ENCODE data around the gene SLC43A2.
A peak's percentile ranks its signal among the peaks of the same experiment; 100 is the strongest.

Gene SLC43A2

GRCh38 chr17:1612400-1612799 is 16.2 kb downstream of the SLC43A2 start:
- Mint-ChIP-seq H3K27me3 (no peaks in the 10 kb centered on the region), H3K36me3 (no peaks in the 10 kb centered on the region), H3K27ac (no peak overlapping the region), H3K4me1 (peaks cover 11% of the 10 kb centered on the region), H3K9me3 (no peaks in the 10 kb centered on the region), H3K4me3 (no peak overlapping the region)

GRCh38 chr17:1611715-1612114 is 16.9 kb downstream of the SLC43A2 start:
- no peak overlapping the region for H3K4me3 Mint-ChIP-seq
- H3K36me3 Mint-ChIP-seq = no peaks in the 10 kb centered on the region
- H3K4me1 Mint-ChIP-seq = peaks cover 18% of the 10 kb centered on the region
- no peaks in the 10 kb centered on the region for H3K27me3 Mint-ChIP-seq
- no peaks in the 10 kb centered on the region for H3K9me3 Mint-ChIP-seq
- H3K27ac Mint-ChIP-seq = no peak overlapping the region

DNA sequence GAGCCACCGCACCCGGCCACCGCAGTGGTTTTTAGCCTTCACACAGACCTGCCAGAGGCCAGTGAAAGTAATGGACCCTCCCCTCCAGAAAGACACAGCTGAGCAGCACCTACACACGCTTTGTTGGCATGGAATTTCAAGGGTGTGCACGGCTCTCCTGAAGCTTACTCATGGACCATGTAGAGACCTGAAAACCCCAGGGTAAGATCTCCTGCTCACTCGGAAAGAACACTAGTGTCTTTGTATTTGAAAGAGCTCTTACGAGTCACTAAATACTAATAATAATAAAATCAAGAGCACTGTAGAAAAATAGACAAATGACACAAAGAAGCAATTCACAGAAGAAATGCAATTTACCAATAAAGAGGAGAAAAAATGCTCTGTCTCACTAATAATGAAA is 20.0 kb downstream of the SLC43A2 start:
- H3K4me3 Mint-ChIP-seq = no peak overlapping the region
- no peak overlapping the region for H3K27ac Mint-ChIP-seq
- H3K9me3 Mint-ChIP-seq = no peaks in the 10 kb centered on the region
- peaks cover 18% of the 10 kb centered on the region for H3K4me1 Mint-ChIP-seq
- H3K36me3 Mint-ChIP-seq = no peaks in the 10 kb centered on the region
- H3K27me3 Mint-ChIP-seq = no peaks in the 10 kb centered on the region

GRCh38 chr17:1607971-1608320 is 20.7 kb downstream of the SLC43A2 start:
- peak overlapping the region; percentile 59 for H3K27ac Mint-ChIP-seq
- H3K36me3 Mint-ChIP-seq = no peaks in the 10 kb centered on the region
- H3K9me3 Mint-ChIP-seq = no peaks in the 10 kb centered on the region
- no peaks in the 10 kb centered on the region for H3K27me3 Mint-ChIP-seq
- peaks cover 18% of the 10 kb centered on the region for H3K4me1 Mint-ChIP-seq
- no peak overlapping the region for H3K4me3 Mint-ChIP-seq

DNA sequence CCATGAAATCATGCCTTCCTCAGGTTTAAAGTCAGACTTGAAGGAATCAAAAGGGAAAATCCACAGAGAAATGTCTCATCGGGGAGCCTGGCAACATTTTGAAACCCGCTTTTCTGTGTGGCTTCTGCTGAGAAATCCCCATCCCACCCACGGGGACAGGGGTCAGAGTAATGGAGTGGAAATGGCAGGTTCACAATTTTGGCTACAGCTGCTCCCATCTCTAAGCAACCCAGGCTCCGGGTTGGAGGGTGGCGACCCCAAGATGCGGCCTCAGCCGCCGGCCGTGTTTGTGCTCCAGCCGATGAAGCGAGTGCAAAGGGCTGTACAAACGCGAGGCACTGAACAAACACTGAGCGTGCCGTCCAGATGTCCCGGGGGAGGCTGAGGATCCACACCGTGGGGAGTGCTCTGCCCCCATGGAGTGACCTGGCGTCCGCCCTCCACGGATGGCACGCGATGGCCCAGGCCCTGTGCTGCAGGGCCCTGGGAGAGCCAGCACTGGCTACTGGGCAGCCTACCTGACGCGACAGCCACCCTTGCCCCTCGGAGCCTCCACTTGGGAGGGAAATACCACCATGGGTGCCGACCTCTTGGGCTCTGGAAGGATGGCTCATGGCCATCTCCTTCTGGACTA is 22.2 kb downstream of the SLC43A2 start:
- H3K9me3 Mint-ChIP-seq = no peaks in the 10 kb centered on the region
- H3K27me3 Mint-ChIP-seq = no peaks in the 10 kb centered on the region
- H3K27ac Mint-ChIP-seq = no peak overlapping the region
- no peak overlapping the region for H3K4me3 Mint-ChIP-seq
- no peaks in the 10 kb centered on the region for H3K36me3 Mint-ChIP-seq
- H3K4me1 Mint-ChIP-seq = peaks cover 18% of the 10 kb centered on the region

DNA sequence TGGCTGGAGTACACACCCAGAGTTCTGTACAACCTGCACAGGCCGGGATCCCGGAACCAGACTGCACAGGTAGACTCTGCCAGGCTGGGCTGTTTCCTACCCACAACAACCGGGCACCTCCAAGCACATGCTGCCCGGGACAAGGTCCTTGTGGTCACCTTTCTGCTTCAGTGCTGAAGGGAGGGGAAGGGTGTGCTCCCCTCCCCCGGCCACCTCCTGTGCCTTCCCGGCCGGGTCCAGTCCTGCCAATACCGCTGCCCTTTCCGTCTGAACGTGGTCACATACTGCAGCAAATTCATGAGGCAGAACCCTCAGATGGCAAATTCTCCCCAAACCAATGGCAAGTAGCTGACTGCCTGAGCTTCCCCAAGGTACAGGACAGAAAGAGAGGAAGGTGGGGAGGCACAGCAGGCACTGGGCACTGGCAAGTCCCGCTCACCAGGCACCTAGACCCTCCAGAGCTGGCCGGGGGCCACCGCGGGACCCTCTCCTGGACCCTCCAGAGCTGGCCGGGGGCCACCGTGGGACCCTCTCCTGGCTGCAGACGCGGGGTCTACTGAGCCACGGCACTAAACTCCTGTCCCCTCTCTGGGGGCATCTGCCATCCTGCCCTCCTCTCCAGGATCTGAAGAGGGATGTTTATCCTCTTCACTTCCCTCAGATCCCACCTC is 22.8 kb downstream of the SLC43A2 start:
- no peak overlapping the region for H3K4me3 Mint-ChIP-seq
- H3K4me1 Mint-ChIP-seq = peaks cover 18% of the 10 kb centered on the region
- H3K36me3 Mint-ChIP-seq = peaks cover 1% of the 10 kb centered on the region
- H3K27me3 Mint-ChIP-seq = no peaks in the 10 kb centered on the region
- no peak overlapping the region for H3K27ac Mint-ChIP-seq
- no peaks in the 10 kb centered on the region for H3K9me3 Mint-ChIP-seq

GRCh38 chr17:1604831-1605528 is 23.7 kb downstream of the SLC43A2 start:
- H3K4me3 Mint-ChIP-seq = no peak overlapping the region
- no peaks in the 10 kb centered on the region for H3K27me3 Mint-ChIP-seq
- H3K9me3 Mint-ChIP-seq = no peaks in the 10 kb centered on the region
- H3K36me3 Mint-ChIP-seq = peaks cover 1% of the 10 kb centered on the region
- H3K4me1 Mint-ChIP-seq = peaks cover 18% of the 10 kb centered on the region
- no peak overlapping the region for H3K27ac Mint-ChIP-seq

- Mint-ChIP-seq H3K4me3 (no peak overlapping the region), H3K4me1 (no peaks in the 10 kb centered on the region), H3K36me3 (peaks cover 1% of the 10 kb centered on the region), H3K9me3 (no peaks in the 10 kb centered on the region), H3K27ac (no peak overlapping the region), H3K27me3 (no peaks in the 10 kb centered on the region)
These were observed 27.1 kb downstream of the SLC43A2 start for GRCh38 chr17:1601571-1601970.

- Mint-ChIP-seq H3K27me3 (no peaks in the 10 kb centered on the region), H3K4me3 (no peak overlapping the region), H3K4me1 (no peaks in the 10 kb centered on the region), H3K36me3 (peaks cover 1% of the 10 kb centered on the region), H3K9me3 (no peaks in the 10 kb centered on the region), H3K27ac (no peak overlapping the region)
These were observed 30.1 kb downstream of the SLC43A2 start for GRCh38 chr17:1598399-1599095.

DNA sequence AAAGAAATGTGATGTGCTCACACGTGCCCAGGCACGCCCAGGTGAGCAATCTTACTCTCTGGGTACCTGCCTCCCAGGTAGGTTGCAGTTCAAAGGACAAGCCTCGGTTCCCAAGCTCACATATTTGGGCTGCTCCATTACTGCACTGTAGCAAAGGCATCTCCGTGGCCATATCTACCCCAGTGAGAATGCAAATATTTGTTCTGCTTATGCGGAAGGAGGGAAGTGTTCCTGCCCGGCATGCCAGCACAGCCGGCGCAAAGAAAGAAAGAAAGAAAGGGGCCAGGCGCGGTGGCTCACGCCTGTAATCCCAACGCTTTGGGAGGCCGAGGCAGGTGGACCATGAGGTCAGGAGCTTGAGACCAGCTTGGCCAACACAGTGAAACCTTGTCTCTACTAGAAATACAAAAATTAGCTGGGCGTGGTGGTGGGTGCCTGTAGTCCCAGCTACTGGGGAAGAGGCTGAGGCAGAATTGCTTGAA is 30.7 kb downstream of the SLC43A2 start:
- Mint-ChIP-seq H3K36me3 (peaks cover 1% of the 10 kb centered on the region), H3K27me3 (no peaks in the 10 kb centered on the region), H3K27ac (no peak overlapping the region), H3K9me3 (no peaks in the 10 kb centered on the region), H3K4me3 (no peak overlapping the region), H3K4me1 (no peaks in the 10 kb centered on the region)

- H3K4me1 Mint-ChIP-seq = no peaks in the 10 kb centered on the region
- no peaks in the 10 kb centered on the region for H3K27me3 Mint-ChIP-seq
- H3K4me3 Mint-ChIP-seq = no peak overlapping the region
- no peaks in the 10 kb centered on the region for H3K9me3 Mint-ChIP-seq
- H3K27ac Mint-ChIP-seq = no peak overlapping the region
- H3K36me3 Mint-ChIP-seq = no peaks in the 10 kb centered on the region
These were observed 35.1 kb downstream of the SLC43A2 start for GRCh38 chr17:1593630-1593931.

DNA sequence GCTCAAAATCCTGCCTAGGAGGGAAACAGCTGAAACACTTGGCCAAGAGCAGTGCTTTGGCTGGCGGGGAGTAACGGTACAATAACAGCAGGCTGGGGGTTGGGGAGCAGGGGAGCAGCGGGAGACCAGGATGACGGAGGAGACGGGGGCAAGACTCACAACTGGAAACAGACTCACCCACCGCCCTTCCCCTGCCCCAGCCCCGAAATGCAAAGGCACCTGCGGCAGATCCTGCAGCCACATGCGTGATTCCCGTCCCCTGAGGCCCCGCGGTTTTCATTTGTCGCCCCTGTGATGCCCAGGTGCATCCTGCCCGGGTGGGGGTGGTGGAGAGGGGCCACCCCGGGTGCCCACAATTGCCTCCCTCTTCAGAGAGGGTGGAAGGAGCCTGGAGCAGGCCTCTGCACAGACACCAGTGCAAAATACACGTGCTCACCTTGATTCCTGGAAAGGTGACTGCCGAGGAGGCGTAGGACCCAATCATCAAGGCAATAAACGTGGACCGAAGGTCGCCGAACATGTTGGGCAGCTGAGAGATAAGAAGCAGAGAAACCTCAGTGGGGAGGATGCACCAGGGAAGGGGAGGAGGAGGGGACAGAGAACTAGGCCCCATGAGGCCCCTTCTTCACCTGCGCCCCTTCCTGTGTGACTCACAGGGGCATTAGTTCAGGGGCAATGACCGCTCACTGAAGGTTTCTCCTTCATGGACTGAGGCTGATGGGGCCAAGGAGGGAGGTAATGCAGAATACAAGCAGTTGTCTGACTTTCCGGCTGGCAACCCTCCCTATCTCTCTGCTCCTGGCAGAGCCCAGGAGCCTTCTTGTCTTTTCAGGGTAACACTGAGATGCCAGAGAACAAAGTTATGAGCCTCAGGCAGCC is 35.6 kb downstream of the SLC43A2 start:
- no peaks in the 10 kb centered on the region for H3K36me3 Mint-ChIP-seq
- H3K9me3 Mint-ChIP-seq = no peaks in the 10 kb centered on the region
- no peaks in the 10 kb centered on the region for H3K4me1 Mint-ChIP-seq
- no peak overlapping the region for H3K4me3 Mint-ChIP-seq
- no peaks in the 10 kb centered on the region for H3K27me3 Mint-ChIP-seq
- no peak overlapping the region for H3K27ac Mint-ChIP-seq

- Mint-ChIP-seq H3K27ac (no peak overlapping the region), H3K4me1 (no peaks in the 10 kb centered on the region), H3K36me3 (no peaks in the 10 kb centered on the region), H3K27me3 (no peaks in the 10 kb centered on the region), H3K9me3 (no peaks in the 10 kb centered on the region), H3K4me3 (no peak overlapping the region)
These were observed 37.1 kb downstream of the SLC43A2 start for GRCh38 chr17:1591474-1592090.

DNA sequence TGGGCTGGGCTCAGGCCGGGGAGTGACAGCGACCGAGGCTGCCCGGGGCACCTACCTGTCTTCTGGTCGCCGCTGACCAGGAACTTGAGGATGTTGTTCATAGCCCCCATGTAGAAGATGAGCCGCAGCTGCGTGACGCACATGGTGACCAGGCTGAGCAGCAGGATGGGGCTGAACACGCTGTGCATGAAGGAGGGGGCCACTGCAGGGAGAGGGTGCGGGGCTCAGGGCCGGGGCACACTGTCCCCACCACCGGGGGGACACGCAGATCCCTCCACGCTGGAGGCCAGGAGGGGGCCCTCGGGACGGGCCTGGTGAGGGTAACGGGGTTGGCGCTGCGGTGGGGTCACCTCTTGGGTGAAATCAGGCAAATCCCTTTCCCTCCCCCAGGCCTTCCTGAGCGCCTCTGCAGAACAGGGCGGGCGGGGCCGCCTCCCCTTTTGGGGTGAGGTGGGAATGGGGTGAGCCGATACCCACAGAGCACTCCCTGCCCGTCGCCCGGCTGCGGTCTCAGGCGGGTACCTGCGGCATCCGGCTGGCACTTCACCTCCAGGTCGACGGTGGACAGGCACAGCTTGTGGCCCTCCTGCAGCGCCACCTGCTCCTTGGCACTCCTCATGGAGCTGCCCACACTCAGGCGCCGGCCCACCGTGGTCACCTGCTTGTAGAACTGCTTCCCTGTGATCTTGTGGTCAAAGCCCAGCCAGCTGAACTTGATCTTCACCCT is 37.7 kb downstream of the SLC43A2 start:
- H3K9me3 Mint-ChIP-seq = no peaks in the 10 kb centered on the region
- no peaks in the 10 kb centered on the region for H3K27me3 Mint-ChIP-seq
- H3K36me3 Mint-ChIP-seq = no peaks in the 10 kb centered on the region
- no peaks in the 10 kb centered on the region for H3K4me1 Mint-ChIP-seq
- H3K27ac Mint-ChIP-seq = no peak overlapping the region
- H3K4me3 Mint-ChIP-seq = no peak overlapping the region
